NCI-H446 (cell line): ENCODE data around the gene ZDHHC1.
A peak's percentile ranks its signal among the peaks of the same experiment; 100 is the strongest.
"Not testable (repeated sequence)": the region's sequence is repeated elsewhere in the genome, so short reads cannot be mapped to it uniquely, and the experiment has no call there.

Experiments used
- DNase-seq, 2 experiments: peaks; one replicate each; lab custom pipeline; 2025; lab: John Stamatoyannopoulos, UW

ZDHHC1 gene

DNA sequence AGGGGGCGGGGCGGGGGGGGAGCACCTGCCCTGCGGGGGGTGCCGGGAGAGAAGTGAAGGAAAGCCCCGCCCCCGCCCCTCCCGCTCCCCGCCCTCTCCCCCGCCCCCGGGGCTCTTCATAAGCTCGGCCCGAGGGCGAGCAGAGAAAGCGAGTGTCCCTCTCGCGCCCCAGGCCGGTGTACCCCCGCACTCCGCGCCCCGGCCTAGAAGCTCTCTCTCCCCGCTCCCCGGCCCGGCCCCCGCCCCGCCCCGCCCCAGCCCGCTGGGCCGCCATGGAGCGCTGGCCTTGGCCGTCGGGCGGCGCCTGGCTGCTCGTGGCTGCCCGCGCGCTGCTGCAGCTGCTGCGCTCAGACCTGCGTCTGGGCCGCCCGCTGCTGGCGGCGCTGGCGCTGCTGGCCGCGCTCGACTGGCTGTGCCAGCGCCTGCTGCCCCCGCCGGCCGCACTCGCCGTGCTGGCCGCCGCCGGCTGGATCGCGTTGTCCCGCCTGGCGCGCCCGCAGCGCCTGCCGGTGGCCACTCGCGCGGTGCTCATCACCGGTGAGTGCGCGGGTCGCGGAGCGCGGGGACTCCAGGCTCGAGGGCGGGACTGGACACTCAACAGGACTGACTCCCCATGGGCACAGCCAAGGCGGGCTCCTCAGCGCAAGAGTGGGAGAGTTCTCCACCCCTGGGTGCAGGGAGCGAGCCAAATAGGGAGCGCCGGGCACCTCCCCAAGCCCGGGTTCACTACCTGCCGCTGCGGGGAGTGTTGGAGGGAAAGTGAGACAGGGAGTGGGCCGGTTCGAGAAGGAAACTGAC is 14.9 kb upstream of the ZDHHC1 start, which contains the start of gene HSD11B2:
TSS of gene HSD11B2 (plus strand) at position 145 of the 798 bp plus-strand sequence. CDS start at position 273, 128 bp downstream.
- DNase-seq, result no peak

DNA sequence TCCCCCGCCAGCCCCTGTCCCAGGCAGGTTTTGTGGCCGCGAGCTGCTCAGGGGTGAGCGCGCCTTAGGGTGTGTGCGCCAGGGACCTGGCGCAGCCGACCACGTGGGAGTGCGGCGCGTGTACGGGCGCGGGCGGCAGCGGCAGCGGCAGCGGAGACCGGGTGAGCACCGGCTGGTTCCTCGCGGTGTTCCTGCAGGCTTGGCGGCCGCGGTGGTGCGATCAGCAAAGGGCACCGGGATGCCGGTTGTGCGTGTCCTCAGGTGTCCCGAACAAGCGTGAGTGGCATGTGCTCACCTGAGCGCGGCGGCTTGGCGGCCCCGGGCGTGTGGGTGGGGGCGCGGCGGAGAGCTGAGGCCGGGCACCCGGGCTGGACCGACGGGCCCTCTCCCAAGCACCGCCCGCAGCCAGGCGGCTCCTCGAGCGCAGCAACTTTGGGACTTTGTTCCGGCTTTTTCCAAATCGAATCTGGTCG is 14.3 kb upstream of the ZDHHC1 start:
- no peak for DNase-seq

DNA sequence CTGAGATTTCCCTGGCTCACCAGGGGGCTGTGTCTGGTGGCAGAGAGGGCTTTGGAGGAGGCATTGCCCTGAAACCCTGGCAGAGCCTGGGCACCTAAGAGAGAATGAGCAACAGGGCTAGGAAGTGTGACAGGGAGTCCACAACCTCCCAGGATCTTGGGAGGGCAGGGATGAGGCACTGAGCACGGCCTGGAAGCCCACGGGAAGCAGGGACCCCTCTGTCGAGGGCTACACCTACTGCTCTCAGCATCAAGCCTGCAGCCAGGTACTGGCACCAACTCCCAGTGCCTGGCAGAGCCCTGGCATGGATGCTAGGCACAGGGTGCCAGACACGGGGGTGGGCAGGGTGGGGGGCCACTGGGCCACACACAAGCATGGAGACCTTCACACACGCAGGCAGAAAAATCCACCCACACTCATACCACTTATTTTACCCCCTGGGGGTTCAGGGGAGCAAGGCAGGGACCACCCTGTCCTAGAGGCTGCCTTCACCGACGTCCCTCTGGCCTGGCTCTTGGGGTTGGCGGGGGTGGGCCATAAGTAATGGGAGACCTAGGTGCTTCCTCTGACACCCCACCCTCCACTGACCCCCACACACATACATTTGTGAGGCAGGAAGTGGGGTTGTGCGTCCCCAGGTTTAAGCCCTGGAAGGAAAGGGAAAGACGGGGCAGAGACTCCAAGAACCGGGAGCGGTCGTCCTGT is 13.7 kb upstream of the ZDHHC1 start:
- no peak for DNase-seq

DNA sequence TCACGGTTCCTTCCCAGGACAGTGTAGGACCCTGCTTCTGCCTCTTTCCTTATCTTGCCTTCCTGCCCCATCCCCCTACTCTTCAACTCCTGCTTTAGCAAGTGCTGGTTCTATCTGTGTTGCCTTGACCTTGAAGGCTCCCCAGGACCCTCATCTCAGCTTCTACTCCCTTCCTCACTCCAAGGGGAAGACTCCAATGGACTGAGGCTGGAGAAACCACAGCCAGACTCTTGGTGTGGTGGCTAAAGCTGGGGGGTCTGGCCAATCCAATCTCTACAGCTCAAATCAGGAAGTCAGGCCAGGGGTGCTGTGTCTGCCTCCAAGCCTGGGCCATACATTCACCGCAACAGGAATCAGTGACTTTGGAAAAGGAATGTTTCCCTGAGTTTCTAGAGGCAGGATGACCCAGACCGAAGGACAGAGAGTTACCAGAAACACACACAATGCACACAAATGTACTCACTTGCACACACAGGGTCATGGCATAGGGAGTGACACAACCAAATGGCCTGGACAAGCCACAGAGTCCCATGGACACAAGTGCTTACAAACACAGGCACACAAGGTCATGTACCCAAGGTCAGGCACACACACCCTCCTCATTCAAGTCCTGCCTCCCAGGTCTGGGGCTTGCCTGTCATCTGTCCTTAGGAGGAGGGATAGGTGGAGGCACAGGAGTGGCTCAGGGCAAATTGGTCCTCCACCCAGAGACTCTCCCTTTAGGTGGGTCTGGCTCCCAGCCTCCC is 12.9 kb upstream of the ZDHHC1 start:
- no peak for DNase-seq

DNA sequence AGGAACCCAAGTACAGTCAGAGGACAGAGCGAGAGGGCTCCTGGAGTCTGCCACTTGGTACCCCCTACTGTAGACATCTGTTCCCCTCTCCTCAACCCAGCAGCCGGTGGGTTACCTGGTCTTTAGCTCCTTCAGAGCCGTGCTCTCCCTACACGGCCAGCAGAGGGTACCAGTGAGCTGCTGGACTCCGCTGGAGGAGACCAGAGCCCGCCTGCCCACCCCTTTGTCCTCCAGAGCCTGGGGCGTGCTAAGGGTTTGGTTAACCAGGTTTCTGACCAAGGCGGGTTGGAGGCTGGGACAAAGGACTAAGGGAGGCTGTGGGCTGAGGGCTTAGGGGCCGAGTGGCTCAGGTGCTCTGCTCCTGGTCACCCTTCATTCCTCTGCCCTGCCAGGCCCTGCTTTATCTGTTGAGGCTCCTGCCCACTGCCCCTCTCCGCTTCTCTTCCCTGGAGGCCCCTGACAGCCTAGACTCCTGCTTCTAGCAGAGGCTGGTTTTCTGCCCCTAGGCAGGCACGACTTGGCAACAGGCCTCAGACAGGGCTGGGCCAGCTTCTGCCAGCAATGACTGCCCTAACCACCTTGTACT is 12.0 kb upstream of the ZDHHC1 start:
- peak; percentile 22 to 60 for DNase-seq

DNA sequence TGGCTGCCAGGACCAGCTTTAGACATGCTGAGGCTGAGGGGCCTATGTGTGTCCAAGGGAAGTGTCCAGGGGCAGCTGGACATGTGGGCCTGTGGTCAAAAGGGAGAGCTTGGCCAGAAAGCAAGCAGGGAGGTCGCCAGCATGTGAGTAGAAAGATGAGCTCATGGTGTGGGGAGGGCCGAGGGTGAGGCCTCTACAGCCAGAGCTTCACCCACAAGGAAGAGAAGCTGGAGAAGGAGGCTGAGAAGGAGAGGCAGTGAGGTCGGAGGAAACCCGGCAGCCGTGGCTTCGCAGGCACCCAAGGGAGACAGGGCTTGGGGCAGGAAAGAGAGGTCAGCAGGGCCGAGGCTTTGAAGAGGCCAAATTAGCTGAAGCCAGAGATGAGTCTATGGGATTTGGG is 10.7 kb upstream of the ZDHHC1 start:
- no peak for DNase-seq

DNA sequence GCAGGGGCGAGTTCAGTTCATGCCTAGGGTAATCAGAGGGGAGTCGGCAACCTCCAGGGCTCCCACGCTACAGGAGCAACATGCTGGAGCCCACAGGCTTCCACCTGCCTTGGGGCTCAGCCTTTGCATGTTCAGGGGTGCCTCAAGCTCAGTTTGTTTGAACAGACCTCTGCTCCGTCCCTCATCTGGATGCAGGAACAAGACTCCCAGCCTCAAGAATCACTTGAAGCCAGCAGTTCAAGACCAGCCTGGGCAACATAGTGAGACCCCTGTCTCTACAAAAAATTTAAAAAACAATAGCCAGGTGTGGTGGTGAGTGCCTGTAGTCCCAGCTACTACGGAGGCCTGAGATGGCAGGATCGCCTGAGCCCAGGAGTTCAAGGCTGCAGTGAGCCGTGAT is 9.7 kb upstream of the ZDHHC1 start:
- DNase-seq, result no peak

DNA sequence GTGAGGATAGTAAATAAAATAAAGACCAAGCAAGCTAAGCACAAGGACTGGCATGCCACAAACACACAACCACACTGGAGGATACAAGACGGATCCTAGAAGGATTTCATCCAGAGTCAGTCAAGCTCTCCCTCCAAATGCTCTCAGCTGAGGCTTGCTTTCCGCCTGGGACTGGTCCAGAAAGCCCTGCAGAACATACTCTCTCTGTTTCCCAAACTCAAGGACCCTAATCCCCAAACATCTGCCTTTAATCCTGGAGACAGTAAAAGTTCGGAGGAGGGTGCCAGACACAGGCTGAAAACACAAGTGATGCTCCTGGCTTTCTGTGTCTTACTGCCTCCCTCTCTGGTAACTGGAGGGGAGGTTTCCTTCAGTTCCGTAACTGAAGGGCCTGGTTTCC is 9.3 kb upstream of the ZDHHC1 start:
- DNase-seq, result no peak

DNA sequence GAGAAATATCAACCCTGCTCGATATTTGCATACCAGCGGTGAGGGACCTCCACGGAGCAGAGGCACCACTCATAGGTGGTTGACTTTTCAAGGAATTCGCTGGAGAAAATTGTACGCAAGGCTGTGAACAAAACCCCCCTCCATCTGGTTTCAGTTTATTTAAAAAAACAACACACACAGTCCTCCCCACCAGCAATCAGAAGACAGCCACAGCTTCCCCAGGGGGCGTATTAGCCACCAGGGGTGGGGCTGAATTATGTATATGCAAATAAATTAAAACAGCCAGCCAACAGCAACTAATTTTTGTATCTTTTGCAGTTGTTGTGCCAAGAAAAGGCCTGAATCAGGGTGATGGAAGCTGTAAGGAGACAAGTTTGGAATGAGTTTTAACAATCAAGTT is 8.8 kb upstream of the ZDHHC1 start:
- DNase-seq, result no peak

DNA sequence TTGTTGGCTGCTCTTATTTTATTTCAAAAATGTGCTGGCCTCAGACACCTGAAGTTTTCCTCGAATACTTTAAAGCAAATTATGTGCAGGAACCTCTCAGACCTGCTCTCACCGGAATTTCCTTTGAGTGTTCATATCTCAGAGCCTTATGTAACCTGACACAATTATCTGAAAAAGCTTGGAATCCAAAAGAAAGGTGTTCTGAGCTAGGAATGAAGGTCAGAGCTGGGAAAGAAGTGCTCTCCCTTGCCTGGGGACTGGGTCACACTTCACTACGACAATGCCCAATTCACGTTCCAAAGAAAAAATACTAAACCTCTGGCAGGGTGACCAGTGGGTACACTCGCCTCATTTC is 8.0 kb upstream of the ZDHHC1 start:
- DNase-seq, result no peak

DNA sequence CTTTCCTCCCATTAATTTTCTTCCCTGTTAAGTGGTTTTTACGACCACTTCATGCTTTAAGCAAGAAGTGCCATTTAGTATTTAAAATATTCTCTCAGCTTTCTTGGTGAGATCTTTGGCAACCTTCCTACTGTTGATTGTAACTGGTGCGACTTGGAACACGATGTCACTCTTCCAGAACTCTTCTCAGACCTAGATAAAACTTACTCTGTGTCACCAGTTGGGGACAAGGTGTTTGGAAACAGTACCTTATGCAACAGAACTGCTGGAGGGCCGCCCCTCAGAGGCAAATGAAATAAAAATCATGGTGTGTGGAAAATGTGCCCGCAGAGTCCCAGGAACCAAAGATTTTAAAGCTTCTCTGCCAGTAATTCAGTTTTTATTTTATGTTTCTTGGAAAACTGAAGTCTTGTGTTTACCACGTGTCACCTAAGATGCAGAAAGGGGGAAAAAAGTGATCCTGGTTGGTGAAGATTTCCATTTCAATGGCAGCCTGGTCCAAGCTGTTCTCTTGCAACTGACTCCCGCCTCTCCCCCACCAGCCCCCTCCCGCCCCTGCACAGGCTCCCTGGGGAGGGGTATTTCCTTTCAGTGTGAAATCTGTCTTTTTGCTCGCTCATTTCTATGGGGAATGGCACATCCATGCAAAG is 7.5 kb upstream of the ZDHHC1 start:
- DNase-seq, result no peak

DNA sequence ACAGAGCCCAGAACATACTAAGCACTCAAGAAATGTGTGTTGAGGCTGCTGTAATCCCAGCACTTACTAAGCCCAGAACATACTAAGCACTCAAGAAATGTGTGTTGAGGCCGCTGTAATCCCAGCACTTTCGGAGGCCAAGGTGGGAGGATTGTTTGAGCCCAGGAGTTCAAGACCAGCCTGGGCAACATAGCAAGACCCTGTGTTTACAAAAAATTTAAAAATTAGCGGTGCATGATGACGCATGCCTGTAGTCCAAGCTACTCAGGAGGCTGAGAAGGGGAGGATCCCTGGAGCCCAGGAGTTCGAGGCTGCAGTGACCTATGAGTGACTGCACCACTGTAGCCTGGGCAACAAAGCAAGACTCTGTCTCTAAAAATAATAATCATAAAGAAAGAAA is 6.7 kb upstream of the ZDHHC1 start:
- DNase-seq, result no peak

DNA sequence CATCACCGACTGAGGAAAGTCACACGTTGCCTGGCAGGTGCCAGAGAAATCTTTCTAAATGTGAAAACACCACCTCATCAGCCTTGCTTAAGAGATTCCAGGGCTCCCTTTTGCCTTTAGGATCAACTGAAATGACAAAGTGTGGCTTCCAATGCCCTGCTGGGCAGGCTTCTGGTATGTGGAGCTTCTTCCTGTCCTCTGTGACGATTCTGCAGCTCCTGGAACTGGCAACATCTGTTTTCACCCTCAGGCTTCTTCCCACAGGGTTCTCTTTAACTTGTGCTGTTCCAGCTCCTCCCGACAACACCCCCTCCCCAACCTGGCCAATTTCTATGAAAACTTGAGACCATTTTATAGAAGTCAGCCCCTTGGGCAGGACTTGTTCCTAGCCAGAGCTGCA is 4.8 kb upstream of the ZDHHC1 start:
- DNase-seq, result no peak

DNA sequence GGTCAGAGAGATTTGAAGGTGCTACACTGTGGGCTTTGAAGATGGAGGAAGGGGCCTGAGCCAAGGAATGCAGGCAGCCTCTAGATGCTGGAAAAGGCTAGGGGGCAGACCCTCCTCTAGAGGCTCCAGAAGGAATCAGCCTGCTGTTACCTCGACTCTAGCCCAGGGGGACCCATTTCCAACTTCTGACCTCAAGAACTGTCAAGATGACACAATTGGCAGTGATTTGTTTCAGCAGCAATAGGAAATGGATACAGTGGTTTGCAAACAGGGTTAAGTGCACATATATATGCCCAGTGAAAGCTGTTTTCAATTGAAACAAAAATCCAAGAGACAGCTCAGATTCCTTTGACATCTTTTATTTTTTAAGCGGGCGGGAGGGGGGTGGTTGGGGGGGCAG is 3.7 kb upstream of the ZDHHC1 start:
- DNase-seq, result no peak

DNA sequence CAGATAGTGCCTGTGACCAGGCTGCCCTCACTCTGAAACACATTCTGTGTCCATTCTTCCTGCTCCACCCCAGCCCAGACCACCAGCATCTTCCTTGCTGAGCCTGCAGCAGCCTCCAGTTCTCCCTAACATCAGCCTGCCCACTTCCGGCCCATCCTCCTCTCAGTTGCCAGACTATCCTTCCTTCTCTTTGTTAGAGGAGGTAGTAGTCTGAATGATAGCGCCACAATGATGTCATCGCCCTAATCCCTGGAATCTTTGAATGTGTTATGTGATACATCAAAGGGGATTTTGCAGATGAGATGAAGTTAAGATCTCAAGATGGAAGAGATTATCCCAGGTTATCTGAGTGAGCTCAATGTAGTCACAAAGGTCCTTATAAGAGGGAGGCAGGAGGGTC is 3.2 kb upstream of the ZDHHC1 start:
- no peak for DNase-seq

DNA sequence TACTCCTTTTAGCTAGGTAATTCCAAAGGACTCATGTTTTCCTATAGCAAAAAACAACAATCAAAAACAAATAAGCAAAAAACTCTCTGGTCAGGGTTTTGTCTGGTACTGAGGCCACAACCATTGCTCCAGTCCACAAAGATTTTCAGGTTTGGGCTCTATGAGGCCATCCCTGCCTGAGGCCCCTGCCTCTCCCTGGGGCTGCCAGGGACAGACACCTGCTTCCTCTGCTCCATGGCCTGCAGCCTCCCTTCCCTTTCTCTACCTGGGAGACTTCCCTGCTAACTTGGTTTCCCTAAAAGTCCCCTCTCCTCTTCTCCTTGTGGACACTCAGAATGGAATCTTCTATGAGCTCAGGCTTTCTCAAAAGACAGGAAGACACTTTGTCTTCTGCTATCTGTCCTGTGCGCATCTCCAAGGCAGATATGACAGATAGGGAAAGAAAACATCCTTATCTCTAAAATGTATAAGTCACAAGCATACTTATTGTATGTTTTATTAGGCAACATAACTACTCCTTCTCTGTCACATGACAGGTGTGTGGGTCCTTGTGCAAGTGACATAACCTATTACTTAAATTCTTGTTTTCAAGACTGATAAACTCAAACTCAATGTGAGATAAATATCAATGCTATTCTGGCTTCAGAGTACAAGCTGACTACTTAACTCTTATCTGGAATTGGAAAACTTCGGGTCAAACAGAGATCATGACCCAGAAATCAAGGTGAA is 1.2 kb upstream of the ZDHHC1 start:
- no peak for DNase-seq

DNA sequence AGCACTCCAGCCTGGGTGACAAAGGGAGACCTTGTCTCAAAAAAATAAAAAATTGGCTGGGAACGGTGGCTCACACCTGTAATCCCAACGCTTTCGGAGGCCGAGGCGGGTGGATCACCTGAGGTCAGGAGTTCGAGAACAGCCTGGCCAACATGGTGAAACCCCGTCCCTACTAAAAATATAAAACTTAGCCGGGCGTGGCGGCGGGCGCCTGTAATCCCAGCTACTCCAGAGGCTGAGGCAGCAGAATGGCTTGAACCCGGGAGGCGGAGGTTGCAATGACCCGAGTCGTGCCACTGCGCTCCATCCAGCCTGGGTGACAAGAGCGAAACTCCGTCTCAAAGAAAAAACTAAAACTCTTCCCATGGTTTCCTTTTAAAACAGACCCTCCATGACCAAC is 856 bp downstream of the ZDHHC1 start:
- DNase-seq, result not testable (repeated sequence)

DNA sequence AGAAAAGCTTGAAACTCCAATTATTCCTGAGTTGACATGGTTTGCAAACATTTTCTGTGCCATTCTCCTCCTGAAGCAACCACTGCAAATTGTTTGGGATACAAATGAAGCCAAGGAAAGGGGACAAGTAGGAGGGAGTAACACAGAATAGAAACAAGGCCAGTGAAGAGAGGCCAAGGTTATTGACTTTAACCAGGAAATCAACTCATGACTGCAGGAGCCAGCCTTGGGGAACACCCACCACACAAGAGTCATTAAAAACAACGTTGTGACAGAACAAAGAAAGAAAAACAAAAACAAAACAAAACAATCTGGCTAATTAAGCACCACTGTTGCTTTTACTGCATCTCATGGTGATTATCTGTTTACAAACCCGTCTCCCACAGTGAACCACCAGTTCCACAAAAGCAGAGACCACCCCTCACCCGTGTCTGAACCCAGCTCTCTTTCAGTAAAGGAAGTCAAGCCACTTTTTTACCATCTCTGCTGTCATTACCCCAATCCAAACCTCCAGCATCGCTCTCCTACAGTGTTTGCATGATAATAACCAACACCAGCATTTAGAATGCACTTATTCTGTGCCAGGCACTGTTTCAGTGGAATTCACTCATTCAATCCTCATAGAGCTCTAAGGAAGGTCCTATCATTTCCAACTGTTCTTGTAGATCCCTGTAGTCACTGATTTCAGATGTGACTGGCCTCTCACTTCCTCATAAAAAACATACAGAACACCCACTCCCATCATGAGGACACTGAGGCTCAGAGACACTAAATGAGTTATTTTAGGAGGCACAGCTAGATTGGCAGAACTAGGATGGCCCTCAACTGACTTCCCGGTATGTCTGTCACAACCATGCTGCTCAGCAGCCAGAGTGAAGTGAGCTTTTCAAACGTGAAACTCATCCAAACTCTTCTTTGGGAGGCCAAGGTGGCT is 2.0 kb downstream of the ZDHHC1 start:
- no peak for DNase-seq

DNA sequence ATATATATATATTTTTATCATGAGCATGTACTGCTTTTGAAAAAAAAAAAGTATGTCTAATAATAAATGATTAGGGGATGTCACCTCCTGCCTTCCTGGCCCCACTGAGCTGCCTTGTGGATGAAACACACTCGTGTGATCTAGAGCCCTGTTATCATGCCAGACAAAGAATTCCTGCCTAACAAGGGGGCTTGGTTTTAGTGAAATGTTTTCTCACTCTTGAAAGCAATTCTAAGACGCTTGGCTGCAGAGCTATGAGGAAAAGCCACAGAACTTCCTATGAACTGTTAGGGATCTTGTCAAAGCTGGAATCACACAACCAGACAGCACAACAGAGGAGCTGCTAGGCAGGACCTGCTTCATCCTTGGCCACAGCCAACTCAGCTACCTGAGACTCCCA is 4.0 kb downstream of the ZDHHC1 start:
- DNase-seq, result no peak

DNA sequence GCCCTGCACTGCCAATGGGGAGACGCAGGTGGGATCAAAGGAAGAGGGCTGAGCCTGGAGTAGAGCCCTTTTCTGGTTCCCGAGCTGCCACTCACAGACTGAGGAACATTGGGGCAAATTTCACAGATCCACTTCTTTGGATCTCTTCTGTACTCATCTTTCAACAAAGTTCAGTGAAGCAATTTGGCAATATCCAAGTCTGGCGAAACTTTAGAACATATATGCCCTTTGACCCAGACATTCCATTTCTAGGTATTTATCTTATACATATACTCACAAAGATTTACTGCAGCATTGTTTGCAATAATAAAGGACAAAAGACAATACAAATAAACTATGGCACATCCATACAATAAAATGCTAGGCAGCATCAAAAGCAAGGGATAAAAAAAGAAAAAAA is 4.9 kb downstream of the ZDHHC1 start:
- DNase-seq, result no peak
